ENCODE measurements around the gene APOO.

DNA sequence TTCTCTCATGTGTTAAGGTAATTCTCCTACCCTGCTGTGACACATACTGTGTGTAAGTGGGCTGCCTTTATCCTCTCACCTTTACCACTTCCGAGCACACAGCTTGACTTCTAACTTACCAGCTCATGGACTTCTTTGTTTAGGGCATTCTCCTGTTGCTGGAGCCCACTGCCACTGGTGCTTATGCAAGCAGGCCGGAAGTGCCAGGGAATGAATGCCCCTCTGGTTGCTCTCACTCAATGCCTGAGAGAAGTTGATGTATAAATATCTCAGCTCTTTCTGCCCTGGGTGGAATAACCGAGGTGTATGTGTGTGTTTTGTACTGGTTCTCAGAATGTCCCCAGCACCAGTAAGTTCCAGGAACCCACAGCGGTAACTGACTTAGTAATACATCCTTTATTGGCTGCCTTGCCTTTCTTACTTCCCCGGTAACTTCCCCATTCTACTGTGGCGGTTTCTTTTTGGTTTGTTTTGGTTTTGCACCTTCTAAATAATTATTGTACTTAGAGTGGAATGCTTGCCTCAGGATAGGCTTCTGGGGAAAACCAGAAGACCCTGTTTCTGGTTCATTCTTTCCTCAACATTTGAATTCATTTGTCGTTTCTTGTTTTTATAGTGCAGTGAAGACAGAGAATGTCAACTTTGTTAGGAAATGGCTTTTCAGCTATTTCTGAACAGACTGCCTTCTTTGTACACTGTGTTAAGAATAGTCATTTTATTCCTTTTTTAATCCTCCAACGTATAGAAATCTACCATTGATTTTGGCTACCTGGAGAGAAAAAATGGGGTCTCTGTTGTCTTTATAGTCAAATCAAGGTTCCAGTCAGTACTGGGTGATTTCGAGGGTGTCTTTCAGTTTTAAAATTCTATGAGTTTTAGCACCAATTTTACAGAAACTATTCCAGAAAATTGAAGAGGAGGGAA lies 45.5 kb upstream of the APOO start:
- TF ChIP-seq, protein P1, sequence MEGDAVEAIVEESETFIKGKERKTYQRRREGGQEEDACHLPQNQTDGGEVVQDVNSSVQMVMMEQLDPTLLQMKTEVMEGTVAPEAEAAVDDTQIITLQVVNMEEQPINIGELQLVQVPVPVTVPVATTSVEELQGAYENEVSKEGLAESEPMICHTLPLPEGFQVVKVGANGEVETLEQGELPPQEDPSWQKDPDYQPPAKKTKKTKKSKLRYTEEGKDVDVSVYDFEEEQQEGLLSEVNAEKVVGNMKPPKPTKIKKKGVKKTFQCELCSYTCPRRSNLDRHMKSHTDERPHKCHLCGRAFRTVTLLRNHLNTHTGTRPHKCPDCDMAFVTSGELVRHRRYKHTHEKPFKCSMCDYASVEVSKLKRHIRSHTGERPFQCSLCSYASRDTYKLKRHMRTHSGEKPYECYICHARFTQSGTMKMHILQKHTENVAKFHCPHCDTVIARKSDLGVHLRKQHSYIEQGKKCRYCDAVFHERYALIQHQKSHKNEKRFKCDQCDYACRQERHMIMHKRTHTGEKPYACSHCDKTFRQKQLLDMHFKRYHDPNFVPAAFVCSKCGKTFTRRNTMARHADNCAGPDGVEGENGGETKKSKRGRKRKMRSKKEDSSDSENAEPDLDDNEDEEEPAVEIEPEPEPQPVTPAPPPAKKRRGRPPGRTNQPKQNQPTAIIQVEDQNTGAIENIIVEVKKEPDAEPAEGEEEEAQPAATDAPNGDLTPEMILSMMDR (conservative IDR thresholded peaks at IDR 0.05): no peak
- TF ChIP-seq EZH2 (IDR thresholded peaks at IDR 0.05; ENCODE audit: low read depth): no peak

Data from PC-9 (cell line).